ENCODE results near the gene HIPK2.

HIPK2 gene

GRCh38 chr7:139523968-139524815 lies 253.6 kb downstream of the HIPK2 start:
- no peak for FAIRE-seq

- FAIRE-seq: no peak
Measured at GRCh38 chr7:139523199-139523941, 254.4 kb downstream of the HIPK2 start, which contains the start of gene CLEC2L. TSS of gene CLEC2L (plus strand) at chr7:139523685. CDS start at chr7:139523928, 243 bp downstream.

- no peak for FAIRE-seq
Measured at GRCh38 chr7:139522830-139523198, 255.0 kb downstream of the HIPK2 start.

GRCh38 chr7:139521439-139521838 lies 256.4 kb downstream of the HIPK2 start:
- FAIRE-seq: no peak

- FAIRE-seq: no peak
Measured at GRCh38 chr7:139515266-139515665, 262.5 kb downstream of the HIPK2 start.

All from A204.1 (cell line).